CD14-positive monocyte (primary cell): Measurements from ENCODE around the gene TATDN2. TPM values are rescaled to one million over a fixed set of nuclear protein-coding genes. Genes with fewer than 3 reads are reported as not detected.
A peak's percentile ranks its signal among the peaks of the same experiment; 100 is the strongest.

Experiments
- DNase-seq, 3 donors: peaks; one replicate each; pipeline ENCODE4 v3.0.0-alpha.2; 2011 to 2022
- H2AFZ ChIP-seq: 2 replicates; pipeline ENCODE4 v1.6.0; 2012; ENCODE audit warnings: mild to moderate bottlenecking, low read depth, low read length, inconsistent platforms; ENCODE audit not compliant: insufficient read depth, poor library complexity, severe bottlenecking
- H3K27ac ChIP-seq, 2 donors: 1 replicate in 1 of 2; 2 replicates in 1 of 2; pipeline ENCODE4 v1.5.1; 2012 to 2013; ENCODE audit warnings: low read length in 2 of 2, control low read depth in 1 of 2, inconsistent platforms in 1 of 2, low read depth in 1 of 2, mild to moderate bottlenecking in 1 of 2
- H3K27me3 ChIP-seq, 2 donors: one replicate each; pipeline versions ENCODE4 v1.6.0 to v1.6.1; 2011 to 2013; ENCODE audit warnings: low read length in 2 of 2; ENCODE audit not compliant: control insufficient read depth in 2 of 2, insufficient read depth in 2 of 2
- H3K36me3 ChIP-seq, 2 donors: replicated peaks in 1 of 2; 1 replicate in 1 of 2; 2 replicates in 1 of 2; pipeline versions ENCODE4 v1.5.1 to v1.6.1; 2012 to 2013; ENCODE audit warnings: low read length in 2 of 2, control low read depth in 1 of 2, inconsistent platforms in 1 of 2, mild to moderate bottlenecking in 1 of 2; ENCODE audit not compliant: insufficient read depth in 2 of 2, control insufficient read depth in 1 of 2
- H3K4me1 ChIP-seq, 2 donors: 1 replicate in 1 of 2; 2 replicates in 1 of 2; pipeline versions ENCODE4 v1.5.1 to v1.6.1; 2012 to 2013; ENCODE audit warnings: low read length in 2 of 2, control low read depth in 1 of 2, inconsistent platforms in 1 of 2, mild to moderate bottlenecking in 1 of 2, moderate library complexity in 1 of 2; ENCODE audit not compliant: insufficient read depth in 2 of 2, control insufficient read depth in 1 of 2
- H3K4me2 ChIP-seq: replicated peaks from 2 replicates; pipeline ENCODE3; 2012; ENCODE audit warnings: low read length, moderate library complexity, mild to moderate bottlenecking; ENCODE audit not compliant: poor library complexity, severe bottlenecking; ENCODE audit errors: extremely low read depth
- H3K4me3 ChIP-seq, 3 experiments: fragments of 200-600 bp in 1 of 3; sonication (generic) in 1 of 3; replicated peaks in 1 of 3; 1 replicate in 2 of 3; 2 replicates in 1 of 3; pipeline ENCODE4 v1.5.1; 2011 to 2013; ENCODE audit warnings: low read length in 3 of 3, mild to moderate bottlenecking in 3 of 3, control low read depth in 2 of 3, low read depth in 2 of 3, inconsistent platforms in 1 of 3, moderate library complexity in 1 of 3
- H3K79me2 ChIP-seq: 2 replicates; pipeline ENCODE4 v1.6.0; 2012; ENCODE audit warnings: mild to moderate bottlenecking, control low read depth, inconsistent platforms, low read length, moderate library complexity; ENCODE audit not compliant: insufficient read depth
- H3K9ac ChIP-seq: 2 replicates; pipeline ENCODE4 v1.6.0; 2017; ENCODE audit warnings: low read length, mild to moderate bottlenecking; ENCODE audit not compliant: insufficient read depth, poor library complexity, severe bottlenecking
- H3K9me3 ChIP-seq, 2 donors: replicated peaks in 1 of 2; 1 replicate in 1 of 2; 2 replicates in 1 of 2; pipeline versions ENCODE4 v1.5.1 to v1.6.1; 2012 to 2013; ENCODE audit warnings: low read length in 2 of 2, control low read depth in 1 of 2; ENCODE audit not compliant: control insufficient read depth in 1 of 2, insufficient read depth in 1 of 2
- H4K20me1 ChIP-seq: 2 replicates; pipeline ENCODE4 v1.6.0; 2012; ENCODE audit warnings: mild to moderate bottlenecking, low read length, control low read depth, moderate library complexity; ENCODE audit not compliant: insufficient read depth
- H3K27ac Mint-ChIP-seq, 7 donors: one replicate each; pipeline ENCODE4 v1.8.0; 2020; ENCODE audit warnings: mild to moderate bottlenecking in 7 of 7, mixed read lengths in 7 of 7, moderate library complexity in 6 of 7, inconsistent platforms in 2 of 7
- H3K27me3 Mint-ChIP-seq, 3 donors: one replicate each; pipeline ENCODE4 v1.8.0; 2021 to 2022; ENCODE audit warnings: low read depth in 3 of 3, mild to moderate bottlenecking in 3 of 3, mixed read lengths in 3 of 3, moderate library complexity in 3 of 3, inconsistent platforms in 1 of 3
- H3K36me3 Mint-ChIP-seq, 2 donors: one replicate each; pipeline ENCODE4 v1.8.0; 2020; ENCODE audit warnings: mixed read lengths in 2 of 2, inconsistent platforms in 1 of 2, mild to moderate bottlenecking in 1 of 2
- H3K4me1 Mint-ChIP-seq: one replicate; pipeline ENCODE4 v1.8.0; 2020; ENCODE audit warnings: mild to moderate bottlenecking, mixed read lengths
- H3K4me3 Mint-ChIP-seq, 2 donors: one replicate each; pipeline ENCODE4 v1.8.0; 2020; ENCODE audit warnings: mild to moderate bottlenecking in 2 of 2, mixed read lengths in 2 of 2, moderate library complexity in 1 of 2
- H3K9me3 Mint-ChIP-seq, 7 donors: one replicate each; pipeline ENCODE4 v1.8.0; 2020 to 2022; ENCODE audit warnings: mixed read lengths in 7 of 7, mild to moderate bottlenecking in 6 of 7, moderate library complexity in 6 of 7, inconsistent platforms in 2 of 7
- WGBS: methylation state at CpG from one replicate; pipeline ENCODE4 v1.1.5; 2013; ENCODE audit warnings: missing lambda C conversion rate; ENCODE audit not compliant: insufficient coverage; 5-methylcytosine and 5-hydroxymethylcytosine counted together
- intact Hi-C, 2 donors: fragments of 100-400 bp; cut with micrococcal nuclease; formaldehyde crosslinking; loops; one replicate each; pipeline versions ENCODE4 v1.15.0 to v1.15.1; 2023
- polyA plus RNA-seq, 3 donors: library from polyadenylated mRNA; depleted of rRNA in 1 of 3; unstranded in 2 of 3; stranded (reverse) in 1 of 3; fragments of 300-500 nt in 2 of 3; fragments of >200 nt in 1 of 3; fragmentation: Illumina TruSeq in 2 of 3; gene quantifications; 1 replicate in 2 of 3; 2 replicates in 1 of 3; pipeline ENCODE4 v1.2.3, GENCODE V29; 2012 to 2021
- TF ChIP-seq, protein P1 (sequence below): fragments of 200-600 bp; IDR thresholded peaks from one replicate; pipeline ENCODE4 v1.8.0; 2022; ENCODE audit warnings: antibody characterized with exemption, mild to moderate bottlenecking

TATDN2 gene
- polyA plus RNA-seq, 3 donors: 6.0 to 27.1 (median 6.0) TPM

DNA sequence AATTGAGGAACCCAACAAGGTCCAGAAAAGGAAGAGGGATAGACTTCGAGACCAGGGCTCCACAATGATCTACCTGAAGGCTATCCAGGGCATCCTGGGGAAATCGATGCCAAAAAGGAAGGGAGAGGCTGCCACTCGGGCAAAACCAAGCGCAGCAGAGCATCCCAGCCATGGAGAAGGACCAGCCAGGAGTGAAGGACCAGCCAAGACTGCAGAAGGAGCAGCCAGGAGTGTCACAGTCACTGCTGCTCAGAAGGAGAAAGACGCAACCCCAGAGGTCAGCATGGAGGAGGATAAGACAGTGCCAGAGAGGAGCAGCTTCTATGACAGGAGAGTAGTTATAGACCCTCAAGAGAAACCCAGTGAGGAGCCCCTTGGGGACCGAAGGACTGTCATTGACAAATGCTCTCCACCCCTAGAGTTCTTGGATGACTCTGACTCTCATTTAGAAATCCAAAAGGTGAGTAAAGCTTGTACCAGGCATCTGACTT, 12.0 kb downstream of the TATDN2 start:
- H3K4me2 ChIP-seq: no peak overlapping the region
- H2AFZ ChIP-seq: no peak overlapping the region
- TF ChIP-seq, protein P1, sequence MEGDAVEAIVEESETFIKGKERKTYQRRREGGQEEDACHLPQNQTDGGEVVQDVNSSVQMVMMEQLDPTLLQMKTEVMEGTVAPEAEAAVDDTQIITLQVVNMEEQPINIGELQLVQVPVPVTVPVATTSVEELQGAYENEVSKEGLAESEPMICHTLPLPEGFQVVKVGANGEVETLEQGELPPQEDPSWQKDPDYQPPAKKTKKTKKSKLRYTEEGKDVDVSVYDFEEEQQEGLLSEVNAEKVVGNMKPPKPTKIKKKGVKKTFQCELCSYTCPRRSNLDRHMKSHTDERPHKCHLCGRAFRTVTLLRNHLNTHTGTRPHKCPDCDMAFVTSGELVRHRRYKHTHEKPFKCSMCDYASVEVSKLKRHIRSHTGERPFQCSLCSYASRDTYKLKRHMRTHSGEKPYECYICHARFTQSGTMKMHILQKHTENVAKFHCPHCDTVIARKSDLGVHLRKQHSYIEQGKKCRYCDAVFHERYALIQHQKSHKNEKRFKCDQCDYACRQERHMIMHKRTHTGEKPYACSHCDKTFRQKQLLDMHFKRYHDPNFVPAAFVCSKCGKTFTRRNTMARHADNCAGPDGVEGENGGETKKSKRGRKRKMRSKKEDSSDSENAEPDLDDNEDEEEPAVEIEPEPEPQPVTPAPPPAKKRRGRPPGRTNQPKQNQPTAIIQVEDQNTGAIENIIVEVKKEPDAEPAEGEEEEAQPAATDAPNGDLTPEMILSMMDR: no peak
- DNase-seq: no peak
- H3K4me3 ChIP-seq: no peak overlapping the region
- peaks cover 87% of the 10 kb centered on the region for H4K20me1 ChIP-seq
- peak overlapping the region in 3 of 7 donors; percentile 42 to 63 (median 58) for H3K27ac Mint-ChIP-seq
- peaks cover 73 to 94% of the 10 kb centered on the region in 2 donors for H3K36me3 Mint-ChIP-seq
- no peak overlapping the region for H3K9ac ChIP-seq
- no peak overlapping the region for H3K27ac ChIP-seq
- peaks cover 97% of the 10 kb centered on the region for H3K79me2 ChIP-seq
- H3K4me3 Mint-ChIP-seq: no peak overlapping the region
- H3K9me3 ChIP-seq: no peaks in the 10 kb centered on the region
- H3K4me1 Mint-ChIP-seq: peaks cover 18% of the 10 kb centered on the region
- no peaks in the 10 kb centered on the region for H3K4me1 ChIP-seq
- no peaks in the 10 kb centered on the region for H3K9me3 Mint-ChIP-seq
- WGBS: 88% methylated on average over 5 of the region's 6 CpGs
- no peaks in the 10 kb centered on the region for H3K27me3 ChIP-seq
- intact Hi-C loops: no loop called here
- H3K36me3 ChIP-seq: peaks cover 59 to 87% of the 10 kb centered on the region in 2 donors
- peaks cover 0 to 3% (median 0%) of the 10 kb centered on the region in 3 donors for H3K27me3 Mint-ChIP-seq

DNA sequence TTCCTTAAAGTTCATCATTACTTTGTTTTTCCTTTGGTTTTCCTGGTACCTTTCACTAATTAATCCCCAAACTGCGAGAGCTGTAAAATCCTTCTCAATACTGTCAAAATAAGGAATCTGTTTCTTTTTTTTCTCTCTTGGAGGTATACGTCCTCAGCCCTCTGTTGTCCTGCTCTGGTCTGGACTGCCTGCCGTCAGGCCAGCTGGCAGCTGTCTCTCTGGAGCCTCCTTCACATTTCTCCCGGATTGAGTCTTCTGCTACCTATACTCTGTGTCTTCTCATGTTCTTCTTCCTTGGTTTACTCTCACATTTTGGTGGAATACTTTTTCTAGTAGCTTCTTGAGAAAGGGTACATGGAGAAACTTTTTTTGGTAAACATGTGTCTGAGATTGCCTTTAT, 13.8 kb downstream of the TATDN2 start:
- Histone ChIP-seq H3K4me2 (no peak overlapping the region), H3K79me2 (peaks cover 97% of the 10 kb centered on the region), H4K20me1 (peaks cover 85% of the 10 kb centered on the region), H3K36me3 (peaks cover 58 to 88% of the 10 kb centered on the region in 2 donors), H3K27me3 (no peaks in the 10 kb centered on the region), H2AFZ (no peak overlapping the region), H3K4me3 (no peak overlapping the region), H3K9me3 (no peaks in the 10 kb centered on the region), H3K4me1 (no peaks in the 10 kb centered on the region), H3K27ac (peak overlapping the region in 1 of 2 donors; percentile 33), H3K9ac (no peak overlapping the region)
- H3K27ac Mint-ChIP-seq: peak overlapping the region; percentile 16 to 87 (median 36)
- intact Hi-C loops: no loop called here
- H3K36me3 Mint-ChIP-seq: peaks cover 74 to 94% of the 10 kb centered on the region in 2 donors
- H3K27me3 Mint-ChIP-seq: peaks cover 0 to 3% (median 0%) of the 10 kb centered on the region in 3 donors
- H3K4me1 Mint-ChIP-seq: peaks cover 15% of the 10 kb centered on the region
- no peaks in the 10 kb centered on the region for H3K9me3 Mint-ChIP-seq
- no CpG with 5 or more reads among the region's 4 CpGs for WGBS
- no peak for DNase-seq
- no peak overlapping the region for H3K4me3 Mint-ChIP-seq
- TF ChIP-seq, protein P1: no peak
